Heart left ventricle (tissue), 13 donors: ENCODE results near the gene STXBP5L.
"Not testable (repeated sequence)": the region's sequence is repeated elsewhere in the genome, so short reads cannot be mapped to it uniquely, and the experiment has no call there.

Source experiments
- CTCF ChIP-seq, 12 donors: fragments of 200-600 bp; sonication (generic) in 4 of 12; IDR thresholded peaks; one replicate each; pipeline versions ENCODE4 v1.5.0 to v1.8.0; 2018 to 2022; ENCODE audit warnings: antibody characterized with exemption in 12 of 12, mild to moderate bottlenecking in 5 of 12
- POLR2A ChIP-seq, 2 donors: fragments of 450-650 bp; IDR thresholded peaks; one replicate each; pipeline ENCODE4 v1.6.1; 2017; ENCODE audit warnings: antibody characterized with exemption in 2 of 2, mild to moderate bottlenecking in 2 of 2, moderate library complexity in 2 of 2
- donor health status: ischemic (EF 13 %, LVEDD 7.1; RV severe dilation, severe dysfunction).
- donor health status: DM: no; HTN: yes; CAD: no.
- donor health status: DM: no; HTN: no; CAD: no.
- donor health status: ischemic (EF 25% LVEDD 6.9; RV normal size, moderate dysfunction).
- donor health status: ischemic (EF 25% LVEDD 5.7; RV mildly dilated, moderate dysfunction).
- donor health status: ischemic (EF 35%, LVEDD 5.7; RV mildly dilated, moderate dysfunction).
- donor health status: nonischemic (EF 11% LVEDD 7.7; RV severe dilation, severe dysfunction).
- donor health status: DM: yes; HTN: yes; CAD: no.
- donor health status: PGD.
- donor health status: ischemic (EF 29% LVEDD 5.4; RV normal size, mild dysfunction).
- donor health status: nonischemic (EF 23%, LVEDD 6.1; RV moderate dilation, normal function).

GRCh38 chr3:121451752-121452151 is 543.7 kb downstream of the STXBP5L start:
- TF ChIP-seq CTCF, POLR2A (IDR thresholded peaks at IDR 0.05): not testable (repeated sequence)
